IPS-18c (cell line): Measurements from ENCODE around the gene KLHDC2.
"Not testable (repeated sequence)": the region's sequence is repeated elsewhere in the genome, so short reads cannot be mapped to it uniquely, and the experiment has no call there.

Experiments
- H3K4me3 ChIP-seq: 2 replicates; pipeline ENCODE4 v1.7.0; 2013; ENCODE audit warnings: low read depth, mild to moderate bottlenecking, low read length, moderate library complexity; ENCODE audit not compliant: insufficient read depth
- H3K9me3 ChIP-seq: one replicate; pipeline ENCODE4 v1.6.1; 2013; ENCODE audit warnings: mild to moderate bottlenecking, low read length, moderate library complexity; ENCODE audit not compliant: control insufficient read depth, insufficient read depth

KLHDC2 gene

DNA sequence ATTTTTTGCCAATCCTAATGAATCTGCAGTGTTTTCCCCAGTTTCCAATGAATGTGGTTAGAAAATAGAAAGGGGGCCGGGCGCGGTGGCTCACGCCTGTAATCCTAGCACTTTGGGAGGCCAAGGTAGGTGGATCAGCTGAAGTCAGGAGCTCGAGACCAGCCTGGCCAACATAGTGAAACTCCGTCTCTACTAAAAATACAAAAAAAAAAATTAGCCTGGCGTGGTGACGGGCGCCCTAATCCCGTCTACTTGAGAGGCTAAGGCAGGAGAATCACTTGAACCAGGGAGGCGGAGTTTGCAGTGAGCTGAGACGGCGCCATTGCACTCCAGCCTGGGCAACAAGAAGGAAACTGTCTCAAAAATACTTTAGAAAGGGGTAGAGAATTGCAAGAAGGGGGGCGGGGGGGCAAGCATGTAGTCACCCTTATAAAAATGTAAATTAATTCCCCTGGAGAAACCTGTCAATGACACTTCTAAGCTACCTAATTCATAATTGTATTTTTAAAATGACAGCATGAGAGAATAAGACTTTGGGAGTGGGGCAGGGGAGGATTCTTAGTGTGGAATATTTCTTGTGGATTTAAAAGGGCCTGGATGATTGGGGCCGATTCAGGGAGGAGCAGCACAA is 1.7 kb downstream of the KLHDC2 start:
- Histone ChIP-seq H3K4me3 (peak overlapping the region; percentile 100; the same call in 1 of the 2 replicates), H3K9me3 (no peaks in the 10 kb centered on the region)

DNA sequence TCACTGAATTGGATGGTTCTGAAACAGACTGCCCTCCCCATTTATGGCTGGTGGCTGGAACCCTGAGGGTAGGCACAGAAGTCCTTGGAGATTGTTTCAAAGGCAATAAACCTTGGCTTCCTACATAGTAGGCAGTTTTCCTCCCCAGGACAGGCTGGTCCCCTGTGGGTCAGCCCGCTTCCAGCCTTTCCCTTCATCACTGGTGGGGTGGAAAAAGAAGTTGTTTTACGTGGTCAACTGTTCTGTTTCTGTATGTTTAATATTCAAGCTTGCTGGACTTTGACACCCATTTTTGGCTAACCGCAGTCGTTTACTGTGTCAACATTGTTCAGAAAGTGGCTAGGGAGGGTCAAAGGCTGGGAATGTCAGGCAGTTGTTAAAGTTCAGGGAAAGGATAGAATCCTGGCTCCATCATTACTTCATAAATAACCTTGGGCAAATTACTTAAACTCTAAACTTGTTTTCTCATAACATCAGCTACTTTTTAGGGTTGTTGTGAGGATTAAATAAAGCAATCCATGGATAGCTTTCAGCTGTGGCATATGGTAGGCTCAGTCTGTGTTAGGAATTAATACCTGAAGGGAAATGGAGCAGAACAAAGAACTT is 2.4 kb downstream of the KLHDC2 start:
- H3K4me3 ChIP-seq: no peak overlapping the region
- no peaks in the 10 kb centered on the region for H3K9me3 ChIP-seq

DNA sequence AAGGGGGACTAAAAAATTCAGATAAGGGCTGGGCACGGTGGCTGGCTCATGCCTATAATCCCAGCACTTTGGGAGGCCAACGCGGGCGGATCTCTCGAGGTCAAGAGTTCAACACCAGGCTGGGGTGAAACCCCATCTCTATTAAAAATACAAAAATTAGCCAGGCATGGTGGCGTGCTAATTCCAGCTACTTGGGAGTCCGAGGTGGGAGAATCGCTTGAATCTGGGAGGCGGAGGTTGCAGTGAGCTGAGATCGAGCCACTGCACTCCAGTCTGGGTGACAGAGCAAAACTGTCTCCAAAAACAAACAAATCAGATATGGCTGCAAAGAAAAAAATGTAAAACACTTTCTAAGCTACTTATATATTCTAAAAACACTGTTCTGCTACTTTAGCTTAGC is 3.7 kb downstream of the KLHDC2 start:
- not testable (repeated sequence) for H3K4me3 ChIP-seq, H3K9me3 ChIP-seq

DNA sequence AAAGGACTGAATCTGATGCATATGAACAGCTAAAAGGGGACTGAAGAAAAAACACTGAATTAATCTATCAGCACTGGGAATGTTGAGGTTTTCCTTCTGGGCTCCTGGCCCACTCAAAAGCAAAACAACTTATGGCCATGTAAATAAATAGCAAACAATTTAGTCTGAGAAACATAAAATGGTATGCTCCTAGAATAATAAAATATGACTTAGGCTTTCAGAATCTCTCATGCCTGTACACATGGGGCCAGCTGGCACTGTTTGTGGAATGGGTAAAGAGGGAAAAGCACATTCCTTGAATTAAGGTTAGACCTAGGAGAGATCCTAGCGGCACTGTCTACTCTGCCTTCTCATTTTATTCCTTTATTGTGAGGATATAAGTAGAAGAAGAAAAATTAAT is 6.2 kb downstream of the KLHDC2 start:
- H3K9me3 ChIP-seq: no peaks in the 10 kb centered on the region

DNA sequence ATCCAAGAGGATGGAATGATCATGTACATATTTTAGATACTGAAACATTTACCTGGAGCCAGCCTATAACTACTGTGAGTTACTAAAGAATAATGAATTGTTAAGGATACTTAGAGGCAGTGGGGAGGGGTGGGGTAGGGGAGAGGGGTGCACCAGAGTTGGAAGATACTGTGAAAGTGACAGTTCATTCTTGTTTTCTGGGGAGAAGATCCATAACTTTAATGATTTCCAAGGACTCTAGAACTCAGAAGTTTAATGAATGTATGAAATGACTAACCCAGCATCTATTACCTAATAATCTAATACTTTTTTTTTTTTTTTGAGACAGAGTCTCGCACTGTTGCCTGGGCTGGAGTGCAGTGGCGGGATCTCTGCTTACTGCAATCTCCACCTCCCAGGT is 10.5 kb downstream of the KLHDC2 start:
- Histone ChIP-seq H3K4me3 (no peak overlapping the region), H3K9me3 (no peaks in the 10 kb centered on the region)

More for the DNA sequence above, 6.2 kb downstream of the KLHDC2 start:
- no peak overlapping the region for H3K4me3 ChIP-seq

DNA sequence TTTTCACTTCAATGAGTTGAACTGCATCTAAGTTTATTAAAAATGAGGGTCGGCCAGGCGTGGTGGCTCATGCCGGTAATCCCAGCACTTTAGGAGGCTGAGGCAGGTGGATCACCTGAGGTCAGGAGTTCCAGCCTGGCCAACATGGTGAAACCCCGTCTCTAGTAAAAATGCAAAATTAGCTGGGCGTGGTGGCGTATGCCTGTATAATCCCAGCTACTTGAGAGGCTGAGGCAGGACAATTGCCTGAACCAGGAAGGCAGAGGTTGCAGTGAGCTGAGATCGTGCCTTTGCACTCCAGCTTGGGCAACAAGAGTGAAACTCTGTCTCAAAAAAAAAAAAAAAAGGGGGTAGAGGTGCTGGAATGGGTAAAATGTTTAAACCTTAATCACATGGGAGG is 13.1 kb downstream of the KLHDC2 start:
- H3K4me3 ChIP-seq, H3K9me3 ChIP-seq: not testable (repeated sequence)

DNA sequence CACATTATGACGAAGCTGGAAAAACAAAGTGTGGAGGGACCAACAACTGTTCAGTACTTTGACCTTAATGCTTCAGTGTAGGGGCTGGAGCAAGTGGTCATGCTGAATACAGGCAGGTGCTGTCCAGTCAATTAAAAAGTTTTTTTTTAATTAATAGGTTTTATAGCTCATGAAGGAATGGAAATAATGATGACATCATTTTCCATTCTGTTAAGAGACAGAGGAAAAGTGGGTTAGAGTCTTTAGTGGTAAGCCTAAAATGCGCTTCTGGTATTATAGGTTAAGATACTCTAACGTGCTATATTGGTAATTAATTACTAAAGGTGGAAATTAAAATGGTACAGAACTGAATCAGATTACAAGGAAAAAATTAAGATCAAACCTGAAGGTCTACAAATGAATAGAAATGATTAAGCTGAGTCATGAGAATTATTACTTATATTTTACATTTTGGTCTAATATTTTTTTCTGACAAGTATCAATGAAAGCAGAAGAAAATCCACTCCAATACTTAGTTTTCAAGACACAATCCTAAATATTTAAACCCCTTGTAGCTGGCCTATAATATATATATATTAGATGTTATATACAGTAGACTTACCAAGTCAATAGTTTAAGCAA is 15.6 kb downstream of the KLHDC2 start:
- Histone ChIP-seq H3K4me3 (no peak overlapping the region), H3K9me3 (no peaks in the 10 kb centered on the region)

DNA sequence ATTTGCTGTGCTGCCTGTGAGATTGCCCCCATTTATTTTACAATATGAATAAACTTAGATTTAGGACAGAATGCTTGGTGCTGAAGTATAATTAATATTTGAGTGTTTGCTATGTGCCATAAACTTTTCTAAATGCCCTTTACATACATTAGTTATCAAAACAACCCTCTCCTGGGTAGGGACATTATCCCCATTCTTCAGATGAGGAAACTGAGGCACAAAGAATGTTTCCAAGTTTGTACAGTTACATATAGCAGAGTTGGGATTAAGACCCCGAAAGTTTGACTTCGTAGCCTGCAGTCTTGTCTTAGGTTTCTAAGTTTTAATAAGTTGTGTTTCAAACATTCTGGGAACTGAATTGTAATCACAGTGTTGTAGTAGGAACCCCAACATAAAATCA is 18.4 kb downstream of the KLHDC2 start:
- H3K4me3 ChIP-seq: no peak overlapping the region
- no peaks in the 10 kb centered on the region for H3K9me3 ChIP-seq

DNA sequence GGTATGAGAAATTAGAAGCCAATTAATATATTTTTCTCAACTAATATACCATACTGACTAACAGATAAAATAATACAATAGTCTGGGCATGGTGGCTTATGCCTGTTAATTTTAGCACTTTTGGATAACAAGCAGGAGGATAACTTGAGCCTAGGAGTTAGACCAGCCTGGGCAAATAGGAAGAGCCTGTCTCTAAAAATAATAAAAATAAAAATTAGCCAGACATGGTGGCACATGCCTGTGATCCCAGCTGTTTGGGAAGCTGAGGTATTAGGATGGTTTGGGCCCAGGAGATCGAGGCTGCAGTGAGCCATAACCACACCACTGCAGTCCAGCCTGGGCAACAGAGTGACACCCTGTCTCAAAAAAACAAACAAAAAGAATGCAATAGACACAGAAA is 24.7 kb downstream of the KLHDC2 start:
- Histone ChIP-seq H3K4me3 (no peak overlapping the region), H3K9me3 (no peaks in the 10 kb centered on the region)

DNA sequence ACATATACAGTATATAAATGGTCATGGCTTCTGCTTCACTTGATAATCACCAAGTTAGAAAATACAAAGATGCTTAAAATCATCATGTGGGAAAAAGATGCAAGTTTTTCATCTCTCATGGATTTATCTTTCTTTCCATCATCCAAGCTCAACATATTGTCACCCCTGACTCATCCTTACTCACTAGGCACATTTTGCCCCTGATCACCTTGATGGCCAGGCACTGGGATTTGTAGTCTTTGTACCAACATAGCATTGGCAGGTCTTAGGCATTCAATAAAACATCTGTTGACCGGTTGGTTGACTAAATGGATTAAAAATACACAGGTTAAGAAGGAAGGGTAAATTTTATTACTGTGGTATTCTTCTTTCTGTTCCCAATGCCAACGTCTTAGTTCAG is 28.1 kb downstream of the KLHDC2 start:
- H3K4me3 ChIP-seq: no peak overlapping the region
- H3K9me3 ChIP-seq: no peaks in the 10 kb centered on the region

DNA sequence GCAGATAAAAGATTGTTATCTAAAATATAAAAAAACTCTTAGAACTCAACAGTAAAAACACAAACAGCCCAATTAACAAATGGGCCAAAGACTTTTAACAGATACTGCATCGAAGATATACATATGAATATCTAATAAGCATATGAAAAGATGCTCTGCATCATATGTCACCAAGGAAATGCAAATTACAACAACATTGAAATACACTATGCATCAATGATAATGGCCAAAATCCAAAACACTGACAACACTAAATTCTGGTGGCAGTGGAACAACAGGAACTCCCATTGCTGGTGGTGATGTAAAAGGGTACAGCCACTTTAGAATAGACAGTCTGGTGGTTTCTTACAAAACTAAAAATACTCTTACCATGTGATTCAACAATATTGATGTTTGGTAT is 40.8 kb downstream of the KLHDC2 start:
- Histone ChIP-seq H3K4me3 (no peak overlapping the region), H3K9me3 (no peaks in the 10 kb centered on the region)

DNA sequence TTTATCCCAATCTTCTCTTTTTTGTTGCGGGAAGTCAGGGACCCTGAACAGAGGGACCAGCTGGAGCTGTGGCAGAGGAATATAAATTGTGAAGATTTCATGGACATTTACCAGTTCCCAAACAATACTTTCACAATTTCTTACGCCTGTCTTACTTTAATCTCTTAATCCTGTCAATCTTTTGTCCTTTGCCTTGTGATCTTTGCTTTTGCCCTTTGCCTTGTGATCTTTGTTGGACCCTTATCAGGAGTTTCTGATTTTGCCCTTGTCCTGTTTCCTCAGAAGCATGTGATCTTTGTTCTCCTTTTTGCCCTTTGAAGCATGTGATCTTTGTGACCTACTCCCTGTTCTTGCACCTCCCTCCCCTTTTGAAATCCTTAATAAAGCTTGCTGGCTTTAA is 48.2 kb downstream of the KLHDC2 start:
- H3K9me3 ChIP-seq, H3K4me3 ChIP-seq: not testable (repeated sequence)

DNA sequence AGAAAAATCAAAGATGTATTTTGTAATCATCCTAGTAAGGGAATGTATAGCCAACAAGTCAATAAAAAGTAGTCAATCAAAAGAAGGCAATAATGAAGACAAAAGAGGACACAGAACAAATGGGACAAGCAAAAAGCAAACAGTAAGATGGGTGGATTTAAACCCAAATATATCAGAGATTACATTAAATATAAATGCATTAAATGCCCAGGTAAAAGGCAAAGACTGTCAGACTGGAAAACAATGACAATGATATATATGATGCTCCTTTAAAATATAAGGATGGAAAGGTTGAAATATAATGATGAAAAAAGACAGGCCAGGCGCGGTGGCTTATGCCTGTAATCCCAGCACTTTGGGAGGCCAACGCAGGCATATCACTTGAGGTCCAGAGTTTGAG is 48.9 kb downstream of the KLHDC2 start:
- Histone ChIP-seq H3K4me3 (no peak overlapping the region), H3K9me3 (no peaks in the 10 kb centered on the region)

DNA sequence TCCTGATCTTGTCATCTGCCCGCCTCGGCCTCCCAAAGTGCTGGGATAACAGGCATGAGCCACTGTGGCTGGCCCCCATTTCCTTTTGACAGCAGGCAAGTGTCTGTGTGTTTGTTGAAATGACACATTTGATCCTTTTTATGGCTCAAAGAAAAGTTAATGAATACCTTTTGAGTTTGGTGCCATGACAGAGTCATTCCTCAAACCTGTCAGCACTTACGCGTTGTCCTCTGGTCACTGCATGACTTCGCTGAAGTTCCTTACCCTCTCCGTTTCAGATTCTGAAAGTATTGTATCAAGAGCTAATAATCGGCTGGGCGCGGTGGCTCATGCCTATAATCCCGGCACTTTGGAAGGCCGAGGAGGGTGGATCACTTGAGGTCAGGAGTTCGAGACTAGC is 52.2 kb downstream of the KLHDC2 start:
- Histone ChIP-seq H3K4me3 (no peak overlapping the region), H3K9me3 (no peaks in the 10 kb centered on the region)

DNA sequence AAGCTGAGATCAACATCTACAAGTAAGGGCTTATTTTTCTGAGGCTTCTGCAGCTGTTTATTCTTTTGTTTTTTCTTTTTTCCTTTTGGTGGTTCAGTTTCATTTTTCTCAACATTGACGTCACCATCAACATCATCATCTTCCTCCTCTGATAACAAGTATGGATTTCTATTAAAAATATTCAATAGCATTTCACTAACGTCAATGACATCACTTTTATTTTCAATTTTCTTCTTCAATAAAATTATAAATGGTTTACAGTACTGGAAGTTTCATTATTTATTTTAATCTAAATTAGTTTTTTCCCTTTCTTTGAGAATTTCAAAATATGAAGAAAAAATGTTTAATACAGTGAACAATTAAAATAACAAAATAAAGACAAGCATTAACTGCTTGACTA is 60.7 kb downstream of the KLHDC2 start:
- H3K4me3 ChIP-seq: no peak overlapping the region
- H3K9me3 ChIP-seq: no peaks in the 10 kb centered on the region
